ENCODE measurements around the gene KEL.

Gene KEL

GRCh38 chr7:142961973-142962926 is at the start of gene KEL:
Gene KEL (minus strand): TSS chr7:142962363. CDS start chr7:142962206, 157 bp downstream.
- H3K27ac ChIP-seq = no peak within 1 kb of the TSS
- TF ChIP-seq, protein P1, sequence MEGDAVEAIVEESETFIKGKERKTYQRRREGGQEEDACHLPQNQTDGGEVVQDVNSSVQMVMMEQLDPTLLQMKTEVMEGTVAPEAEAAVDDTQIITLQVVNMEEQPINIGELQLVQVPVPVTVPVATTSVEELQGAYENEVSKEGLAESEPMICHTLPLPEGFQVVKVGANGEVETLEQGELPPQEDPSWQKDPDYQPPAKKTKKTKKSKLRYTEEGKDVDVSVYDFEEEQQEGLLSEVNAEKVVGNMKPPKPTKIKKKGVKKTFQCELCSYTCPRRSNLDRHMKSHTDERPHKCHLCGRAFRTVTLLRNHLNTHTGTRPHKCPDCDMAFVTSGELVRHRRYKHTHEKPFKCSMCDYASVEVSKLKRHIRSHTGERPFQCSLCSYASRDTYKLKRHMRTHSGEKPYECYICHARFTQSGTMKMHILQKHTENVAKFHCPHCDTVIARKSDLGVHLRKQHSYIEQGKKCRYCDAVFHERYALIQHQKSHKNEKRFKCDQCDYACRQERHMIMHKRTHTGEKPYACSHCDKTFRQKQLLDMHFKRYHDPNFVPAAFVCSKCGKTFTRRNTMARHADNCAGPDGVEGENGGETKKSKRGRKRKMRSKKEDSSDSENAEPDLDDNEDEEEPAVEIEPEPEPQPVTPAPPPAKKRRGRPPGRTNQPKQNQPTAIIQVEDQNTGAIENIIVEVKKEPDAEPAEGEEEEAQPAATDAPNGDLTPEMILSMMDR (conservative IDR thresholded peaks at IDR 0.05) = no peak
- TF ChIP-seq ZFX (IDR thresholded peaks at IDR 0.05) = no peak

GRCh38 chr7:143008007-143008901 is 46.1 kb upstream of the KEL start:
- H3K27ac ChIP-seq = no peak overlapping the region
- TF ChIP-seq, protein P1 (conservative IDR thresholded peaks at IDR 0.05) = peak; percentile 99
- no peak for TF ChIP-seq ZFX (IDR thresholded peaks at IDR 0.05)

DNA sequence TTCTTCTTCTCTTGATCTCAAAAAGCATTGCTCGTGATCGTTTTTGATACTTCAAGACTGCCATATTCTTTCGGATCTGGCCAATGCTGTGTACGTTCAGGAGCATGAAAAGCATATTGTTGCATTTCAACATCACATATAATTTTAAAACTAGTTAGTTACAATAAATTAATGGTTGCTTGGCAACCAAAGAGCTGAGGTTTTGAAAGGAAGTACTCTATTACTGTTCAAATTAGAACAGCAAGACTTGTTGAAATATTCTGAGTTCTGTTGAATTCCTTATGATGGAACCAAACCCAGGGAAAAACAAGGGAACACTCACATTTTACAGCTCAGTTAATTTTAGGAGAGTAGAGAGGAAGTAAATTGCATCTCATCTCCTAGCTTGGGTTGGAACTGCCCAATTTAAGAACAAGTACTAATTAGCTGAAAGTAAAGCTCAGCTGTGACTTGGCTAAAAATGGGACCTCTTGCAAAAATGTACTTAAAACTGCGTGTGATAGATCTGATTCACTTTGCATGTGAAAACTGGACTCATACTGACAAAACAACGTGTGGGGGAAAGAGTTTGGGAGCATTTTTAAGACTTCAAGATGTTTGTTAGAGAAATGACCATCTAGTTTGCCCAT is 43.6 kb upstream of the KEL start:
- no peak overlapping the region for H3K27ac ChIP-seq
- TF ChIP-seq, protein P1 (conservative IDR thresholded peaks at IDR 0.05) = no peak
- TF ChIP-seq ZFX (IDR thresholded peaks at IDR 0.05) = no peak

DNA sequence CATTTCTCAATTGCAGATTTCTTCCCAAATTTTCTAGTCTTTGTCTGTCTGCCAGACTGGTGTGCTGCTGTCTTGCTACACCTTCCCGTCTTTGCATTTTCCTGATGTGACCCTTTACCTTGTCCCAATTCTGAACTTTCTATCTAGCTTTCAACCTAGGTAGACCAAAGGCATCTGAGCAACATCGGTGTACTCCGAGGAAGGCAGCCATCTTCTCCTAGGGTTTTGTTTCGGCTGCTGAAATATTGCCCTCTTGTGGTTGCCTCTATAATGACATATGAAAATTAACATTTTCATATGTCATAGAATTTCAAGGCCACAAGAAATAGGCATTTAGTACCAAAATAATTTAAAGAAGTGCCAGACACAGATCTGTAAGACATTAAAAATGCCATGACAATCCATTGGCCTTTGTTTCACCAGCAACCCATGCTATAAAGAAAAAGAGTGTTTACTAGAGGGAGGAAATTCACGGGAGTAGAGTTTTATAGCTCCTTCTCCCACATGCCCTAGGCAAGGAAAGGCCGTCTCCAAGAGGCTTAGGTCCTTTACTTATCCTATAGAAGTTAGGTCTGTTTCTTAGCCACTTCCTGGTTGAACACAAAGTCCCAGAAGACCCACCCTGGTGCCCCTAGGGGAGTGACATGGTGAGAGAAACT is 41.4 kb upstream of the KEL start:
- peak overlapping the region; percentile 63 for H3K27ac ChIP-seq
- TF ChIP-seq, protein P1 (conservative IDR thresholded peaks at IDR 0.05) = peak; percentile 96
- no peak for TF ChIP-seq ZFX (IDR thresholded peaks at IDR 0.05)

GRCh38 chr7:143002898-143003297 is 40.7 kb upstream of the KEL start:
- TF ChIP-seq, protein P1 (conservative IDR thresholded peaks at IDR 0.05) = no peak
- no peak for TF ChIP-seq ZFX (IDR thresholded peaks at IDR 0.05)
- H3K27ac ChIP-seq = peak overlapping the region; percentile 63

GRCh38 chr7:143002106-143002505 is 39.9 kb upstream of the KEL start:
- H3K27ac ChIP-seq = no peak overlapping the region
- TF ChIP-seq ZFX (IDR thresholded peaks at IDR 0.05) = no peak
- TF ChIP-seq, protein P1 (conservative IDR thresholded peaks at IDR 0.05) = peak; percentile 74
